ENCODE results near the gene CFAP97D2. TPM values are rescaled to one million over a fixed set of nuclear protein-coding genes. Genes with fewer than 3 reads are reported as not detected.

Gene CFAP97D2
- total RNA-seq, 2 donors from 2014 or later: not detected

GRCh38 chr13:114142640-114143490 is 36.2 kb upstream of the CFAP97D2 start:
- no peak for TF ChIP-seq CTCF (IDR thresholded peaks at IDR 0.05)
- Histone ChIP-seq H3K36me3 (no peaks in the 10 kb centered on the region), H3K4me3 (no peak overlapping the region), H3K27me3 (no peaks in the 10 kb centered on the region), H3K27ac (no peak overlapping the region), H3K9me3 (no peaks in the 10 kb centered on the region), H3K4me1 (peaks cover 0 to 7% of the 10 kb centered on the region in 2 donors)
- DNase-seq (ENCODE audit: low spot score): no peak

GRCh38 chr13:114143806-114144605 is 35.1 kb upstream of the CFAP97D2 start:
- Histone ChIP-seq H3K36me3 (no peaks in the 10 kb centered on the region), H3K27ac (no peak overlapping the region), H3K4me3 (no peak overlapping the region), H3K27me3 (no peaks in the 10 kb centered on the region), H3K4me1 (peaks cover 0 to 7% of the 10 kb centered on the region in 2 donors), H3K9me3 (no peaks in the 10 kb centered on the region)
- no peak for DNase-seq (ENCODE audit: low spot score)
- TF ChIP-seq CTCF (IDR thresholded peaks at IDR 0.05): no peak

- H3K4me1 ChIP-seq: peaks cover 0 to 7% of the 10 kb centered on the region in 2 donors
These were observed 34.3 kb upstream of the CFAP97D2 start for GRCh38 chr13:114144606-114145244.

GRCh38 chr13:114145256-114145655 is 33.8 kb upstream of the CFAP97D2 start:
- Histone ChIP-seq H3K4me1 (peaks cover 0 to 7% of the 10 kb centered on the region in 2 donors), H3K36me3 (no peaks in the 10 kb centered on the region), H3K4me3 (no peak overlapping the region), H3K27ac (no peak overlapping the region), H3K9me3 (no peaks in the 10 kb centered on the region), H3K27me3 (no peaks in the 10 kb centered on the region)
- no peak for TF ChIP-seq CTCF (IDR thresholded peaks at IDR 0.05)
- DNase-seq (ENCODE audit: low spot score): no peak

More at GRCh38 chr13:114144606-114145244, 34.3 kb upstream of the CFAP97D2 start:
- H3K9me3 ChIP-seq: no peaks in the 10 kb centered on the region
- no peak for TF ChIP-seq CTCF (IDR thresholded peaks at IDR 0.05)
- H3K36me3 ChIP-seq: no peaks in the 10 kb centered on the region
- H3K27ac ChIP-seq: no peak overlapping the region
- DNase-seq (ENCODE audit: low spot score): no peak
- no peaks in the 10 kb centered on the region for H3K27me3 ChIP-seq
- no peak overlapping the region for H3K4me3 ChIP-seq

- Histone ChIP-seq H3K4me3 (no peak overlapping the region), H3K9me3 (no peaks in the 10 kb centered on the region), H3K27me3 (no peaks in the 10 kb centered on the region), H3K4me1 (peaks cover 0 to 7% of the 10 kb centered on the region in 2 donors), H3K36me3 (no peaks in the 10 kb centered on the region), H3K27ac (no peak overlapping the region)
- no peak for TF ChIP-seq CTCF (IDR thresholded peaks at IDR 0.05)
- no peak for DNase-seq (ENCODE audit: low spot score)
These were observed 33.3 kb upstream of the CFAP97D2 start for GRCh38 chr13:114145722-114146121.

Measured in right atrium auricular region (tissue), 2 donors.